C1 segment of cervical spinal cord (tissue), 14 donors: ENCODE data around the gene TMC1.

Experiments
- DNase-seq, 14 donors: peaks; one replicate each; lab custom pipeline; 2025; lab: John Stamatoyannopoulos, UW

The TMC1 gene

GRCh38 chr9:72526901-72527800 is 5.7 kb downstream of the TMC1 start:
- peak; percentile 6 to 83 (median 58) for DNase-seq

DNA sequence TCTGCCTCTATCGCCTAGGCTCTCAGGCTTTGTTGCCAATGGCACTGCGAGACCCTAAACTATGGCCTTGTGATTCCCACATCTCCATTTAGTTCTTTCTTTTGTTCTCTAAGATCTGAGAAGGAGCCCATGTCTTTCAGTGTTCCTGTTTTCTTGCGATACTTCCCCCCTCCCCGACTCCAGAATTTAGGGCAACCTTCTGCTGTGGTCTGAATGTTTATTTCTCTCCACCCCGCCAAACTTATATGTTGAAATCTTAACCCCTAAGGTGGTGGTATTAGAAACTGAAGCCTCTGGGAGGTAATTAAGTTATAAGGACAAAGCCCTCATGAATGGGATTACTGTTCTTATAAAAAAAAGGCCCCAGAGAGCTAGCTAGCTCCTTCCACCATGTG is 6.4 kb downstream of the TMC1 start:
- peak in 2 of 14 donors; percentile 27 to 69 for DNase-seq

GRCh38 chr9:72529531-72529930 is 8.1 kb downstream of the TMC1 start:
- DNase-seq = no peak

- no peak for DNase-seq
Measured at GRCh38 chr9:72533322-72533721, 11.9 kb downstream of the TMC1 start.

GRCh38 chr9:72534931-72535330 is 13.5 kb downstream of the TMC1 start:
- DNase-seq = no peak

DNA sequence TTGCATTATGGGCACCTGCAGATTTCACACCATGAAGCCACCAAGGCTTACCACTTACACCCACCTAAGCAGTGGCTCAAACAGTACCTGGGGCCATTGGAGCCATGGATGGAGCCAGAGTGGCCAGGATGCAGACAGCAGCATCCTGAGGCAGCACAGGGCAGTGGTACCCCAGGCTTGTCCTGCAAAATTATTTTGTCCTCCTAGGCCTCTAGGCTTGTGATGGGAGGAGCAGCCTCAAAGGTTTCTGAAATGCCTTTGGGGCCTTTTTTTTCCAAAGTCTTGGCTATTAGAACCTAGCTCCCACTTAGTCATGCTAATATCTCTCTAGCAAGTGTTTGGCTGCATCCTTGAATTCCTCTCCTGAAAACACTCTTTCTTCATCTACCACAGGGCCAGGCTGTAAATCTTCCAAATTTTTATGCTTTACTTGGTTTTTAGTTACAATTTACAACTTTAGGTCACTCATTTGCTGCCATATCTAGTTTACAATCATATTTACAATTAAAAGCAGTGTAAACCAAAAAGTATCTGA is 15.7 kb downstream of the TMC1 start:
- DNase-seq = no peak

GRCh38 chr9:72537671-72538070 is 16.3 kb downstream of the TMC1 start:
- no peak for DNase-seq

- DNase-seq = no peak
Measured at GRCh38 chr9:72538921-72539702, 17.7 kb downstream of the TMC1 start.

GRCh38 chr9:72539824-72540347 is 18.5 kb downstream of the TMC1 start:
- DNase-seq = no peak

DNA sequence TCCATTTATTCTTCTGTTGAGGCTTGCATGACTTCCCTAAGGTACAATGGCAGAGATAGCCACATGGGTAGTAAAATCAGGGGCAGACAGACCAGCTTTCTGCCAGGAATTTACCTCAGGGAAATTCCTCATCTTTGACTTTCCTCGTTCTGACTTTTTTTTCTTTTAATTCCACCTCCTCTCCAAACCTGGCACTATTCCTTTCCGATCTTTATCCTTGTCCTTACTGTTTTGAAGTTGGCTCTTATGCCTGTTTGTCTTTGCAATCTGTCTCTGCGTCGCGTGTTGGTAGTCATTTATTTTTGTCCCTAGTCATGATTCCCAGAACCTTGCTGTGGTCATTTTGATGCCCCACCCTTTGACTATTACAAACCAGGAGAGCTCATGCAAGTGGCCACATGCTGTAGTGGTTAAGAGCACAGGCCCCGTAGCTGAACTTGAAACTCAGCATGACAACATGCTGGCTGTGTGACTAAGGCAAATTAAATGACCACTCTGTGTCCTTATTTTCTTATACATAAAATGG is 19.0 kb downstream of the TMC1 start:
- DNase-seq = no peak

- peak in 1 of 14 donors; percentile 2 for DNase-seq
Measured at GRCh38 chr9:72542537-72542833, 21.1 kb downstream of the TMC1 start.

GRCh38 chr9:72542917-72543316 is 21.5 kb downstream of the TMC1 start:
- DNase-seq = no peak

GRCh38 chr9:72551306-72551705 is 29.9 kb downstream of the TMC1 start:
- peak in 1 of 14 donors; percentile 69 for DNase-seq

GRCh38 chr9:72552356-72552755 is 30.9 kb downstream of the TMC1 start:
- no peak for DNase-seq

GRCh38 chr9:72554221-72554641 is 32.8 kb downstream of the TMC1 start:
- DNase-seq = peak in 1 of 14 donors; percentile 9

- DNase-seq = no peak
Measured at GRCh38 chr9:72557549-72557948, 36.1 kb downstream of the TMC1 start.

DNA sequence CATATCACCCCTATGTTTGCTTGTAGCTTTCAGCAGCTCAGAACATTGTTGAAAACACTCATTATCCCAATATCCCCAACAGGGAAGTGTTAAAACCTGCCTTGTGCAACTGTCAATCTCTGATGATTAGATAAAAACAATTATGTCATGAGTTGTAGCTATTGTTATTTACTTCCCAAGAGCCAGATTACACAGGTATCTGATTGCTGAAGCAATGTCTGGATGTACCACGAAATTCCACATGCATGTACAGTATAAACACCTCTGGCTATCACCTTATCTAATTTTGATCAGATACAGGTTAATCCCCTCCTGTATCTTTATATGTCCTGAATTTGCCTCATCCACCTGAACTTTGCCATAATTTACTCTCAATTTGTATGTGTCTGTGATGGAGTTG is 38.7 kb downstream of the TMC1 start:
- DNase-seq = no peak

DNA sequence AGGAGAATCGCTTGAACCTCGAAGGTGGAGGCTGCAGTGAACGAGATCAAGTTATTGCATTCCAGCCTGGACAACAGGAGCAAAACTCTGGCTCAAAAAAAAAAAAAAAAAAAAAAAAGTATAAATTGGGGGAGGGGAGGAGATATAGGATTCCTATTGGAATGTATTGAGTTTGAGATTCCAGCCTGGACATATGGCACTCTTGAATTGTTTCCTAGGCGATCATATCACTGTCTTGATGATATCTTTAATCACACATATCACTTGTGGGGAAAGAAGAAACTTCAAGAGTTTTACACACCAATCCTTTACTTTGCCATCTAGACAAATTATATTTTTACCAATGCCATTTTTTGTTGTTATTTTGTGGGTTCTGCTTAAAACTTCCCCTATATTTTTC is 42.4 kb downstream of the TMC1 start:
- no peak for DNase-seq

DNA sequence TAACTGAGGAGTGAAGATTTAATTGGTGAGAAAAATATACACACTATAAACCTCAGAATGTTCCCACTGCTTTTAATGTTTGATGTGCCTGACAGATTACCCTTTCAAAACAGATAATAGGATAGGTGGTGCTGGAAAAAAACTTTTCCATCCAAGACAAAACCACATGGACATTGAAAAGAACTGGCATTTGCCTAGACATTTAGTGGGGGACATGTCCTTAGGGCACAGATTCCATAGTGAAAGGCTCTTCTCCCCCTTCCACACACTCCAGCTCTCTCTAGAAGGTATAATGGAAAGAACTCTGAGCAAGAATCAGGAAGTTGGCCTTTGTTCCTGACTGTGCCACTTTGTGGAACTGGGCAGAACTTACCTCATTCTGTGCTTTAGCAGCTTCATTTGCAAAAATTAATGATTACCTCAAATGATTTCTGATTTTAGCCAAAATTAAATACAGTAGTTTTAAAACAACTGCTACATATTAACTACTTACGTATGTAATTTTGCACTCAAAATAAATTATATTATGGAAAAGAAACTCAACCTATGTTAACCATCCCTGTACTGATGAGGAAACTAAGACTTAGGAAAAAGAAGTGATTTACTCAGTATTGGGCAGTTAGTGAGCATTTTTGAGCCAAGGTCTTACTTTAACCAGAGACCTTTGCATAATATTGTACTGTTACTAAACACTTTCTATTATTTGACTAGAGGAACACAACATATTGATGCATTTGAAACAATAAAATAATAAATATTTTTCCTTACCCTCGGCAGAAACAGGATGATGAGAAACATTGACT is 43.3 kb downstream of the TMC1 start:
- no peak for DNase-seq

- no peak for DNase-seq
Measured at GRCh38 chr9:72565535-72565934, 44.1 kb downstream of the TMC1 start.

DNA sequence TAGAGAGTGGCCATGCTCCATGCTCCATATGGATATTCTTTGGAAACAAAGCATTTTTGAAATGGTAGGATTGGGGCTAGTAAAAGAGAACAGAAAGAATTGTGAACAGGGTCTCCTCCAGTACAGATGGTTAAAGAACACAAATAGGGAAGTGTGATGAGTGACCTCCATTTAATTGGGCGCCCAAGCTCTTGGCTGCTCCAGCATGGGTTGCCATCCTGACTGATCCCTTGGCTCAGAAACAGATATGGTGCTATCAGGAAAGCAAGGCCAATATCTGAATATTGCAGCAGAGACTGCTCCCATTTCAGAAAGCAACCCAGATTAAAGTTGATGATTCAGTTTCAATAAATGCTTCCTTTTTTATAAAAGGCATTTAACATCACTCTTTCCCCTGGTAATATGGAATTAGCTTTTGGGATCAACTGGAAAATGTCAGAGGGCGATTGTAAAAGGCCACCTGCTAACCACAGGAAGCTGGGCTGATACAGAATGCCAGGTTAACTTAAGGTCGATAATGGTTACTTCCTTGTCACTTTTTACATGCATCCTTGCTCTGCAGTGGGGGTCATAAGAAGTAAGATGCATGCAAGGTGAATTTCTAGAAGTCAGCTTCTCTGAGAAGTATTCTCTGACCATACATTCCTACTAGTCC is 52.9 kb downstream of the TMC1 start:
- no peak for DNase-seq
